ENCODE measurements around the gene UCP2.

The UCP2 gene

GRCh38 chr11:73982595-73982989 lies at the start of gene UCP2:
TSS of gene UCP2 (minus strand) at chr11:73982843. CDS start at chr11:73978378, 4,465 bp downstream.
- DNase-seq: peak; percentile 59 to 72 (median 68)

- no peak for DNase-seq
Measured at GRCh38 chr11:74030723-74031676, 48.4 kb upstream of the UCP2 start.

GRCh38 chr11:74025467-74026166 lies 43.0 kb upstream of the UCP2 start:
- no peak for DNase-seq

- no peak for DNase-seq
Measured at GRCh38 chr11:74024261-74025029, 41.8 kb upstream of the UCP2 start.

GRCh38 chr11:74023276-74023675 lies 40.6 kb upstream of the UCP2 start:
- DNase-seq: no peak

- no peak for DNase-seq
Measured at GRCh38 chr11:74022546-74022945, 39.9 kb upstream of the UCP2 start.

GRCh38 chr11:74021998-74022397 lies 39.4 kb upstream of the UCP2 start:
- no peak for DNase-seq

GRCh38 chr11:74020539-74020938 lies 37.9 kb upstream of the UCP2 start:
- no peak for DNase-seq

- DNase-seq: no peak
Measured at GRCh38 chr11:74019860-74020259, 37.2 kb upstream of the UCP2 start.

GRCh38 chr11:74019104-74019738 lies 36.6 kb upstream of the UCP2 start:
- DNase-seq: no peak

GRCh38 chr11:74018331-74019005 lies 35.8 kb upstream of the UCP2 start:
- DNase-seq: no peak

GRCh38 chr11:74017631-74018030 lies 35.0 kb upstream of the UCP2 start:
- DNase-seq: no peak

- DNase-seq: no peak
Measured at GRCh38 chr11:74015919-74016684, 33.5 kb upstream of the UCP2 start.

- DNase-seq: no peak
Measured at GRCh38 chr11:74014880-74015279, 32.2 kb upstream of the UCP2 start.

- DNase-seq: no peak
Measured at GRCh38 chr11:74013141-74013540, 30.5 kb upstream of the UCP2 start.

- DNase-seq: no peak
Measured at GRCh38 chr11:74012074-74012809, 29.6 kb upstream of the UCP2 start.

- no peak for DNase-seq
Measured at GRCh38 chr11:74011360-74012073, 28.9 kb upstream of the UCP2 start.

GRCh38 chr11:74010306-74011300 lies 28.0 kb upstream of the UCP2 start:
- no peak for DNase-seq
